ENCODE measurements around the gene RFT1.

The RFT1 gene

DNA sequence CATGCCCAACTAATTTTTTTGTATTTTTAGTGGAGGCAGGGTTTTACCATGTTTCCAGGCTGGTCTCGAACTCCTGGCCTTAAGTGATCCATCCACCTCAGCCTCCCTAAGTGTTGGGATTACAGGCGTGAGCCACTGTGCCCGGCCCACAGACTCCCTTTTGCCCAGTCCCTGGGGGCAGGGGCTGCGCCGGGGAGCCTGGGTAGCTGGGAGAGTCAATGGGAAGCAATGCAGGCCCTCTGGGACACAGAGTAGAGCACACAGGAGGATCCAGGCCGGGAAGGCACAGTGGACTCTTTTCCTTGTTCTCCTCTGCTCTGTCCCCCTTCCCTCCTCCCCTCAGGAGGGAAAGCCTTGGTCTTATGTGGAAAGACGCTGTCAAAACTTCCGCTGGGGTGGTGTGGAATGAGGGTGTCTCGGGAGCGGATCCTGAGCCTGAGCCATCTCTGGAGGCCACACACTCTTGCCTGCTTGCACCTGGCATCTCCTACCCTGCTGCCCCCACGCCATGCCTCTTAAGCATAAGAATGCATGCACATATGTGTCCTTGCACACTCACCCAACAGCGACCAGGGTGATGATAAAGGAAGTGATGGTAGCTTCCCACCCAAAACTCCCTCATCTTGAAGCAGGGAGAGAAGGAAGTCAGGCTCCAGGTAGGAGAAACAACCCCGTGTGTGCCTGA, 18.9 kb upstream of the RFT1 start:
- TF ChIP-seq, protein P1, sequence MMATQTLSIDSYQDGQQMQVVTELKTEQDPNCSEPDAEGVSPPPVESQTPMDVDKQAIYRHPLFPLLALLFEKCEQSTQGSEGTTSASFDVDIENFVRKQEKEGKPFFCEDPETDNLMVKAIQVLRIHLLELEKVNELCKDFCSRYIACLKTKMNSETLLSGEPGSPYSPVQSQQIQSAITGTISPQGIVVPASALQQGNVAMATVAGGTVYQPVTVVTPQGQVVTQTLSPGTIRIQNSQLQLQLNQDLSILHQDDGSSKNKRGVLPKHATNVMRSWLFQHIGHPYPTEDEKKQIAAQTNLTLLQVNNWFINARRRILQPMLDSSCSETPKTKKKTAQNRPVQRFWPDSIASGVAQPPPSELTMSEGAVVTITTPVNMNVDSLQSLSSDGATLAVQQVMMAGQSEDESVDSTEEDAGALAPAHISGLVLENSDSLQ (IDR thresholded peaks at IDR 0.05), result no peak
- no peak for TF ChIP-seq ZNF384 (IDR thresholded peaks at IDR 0.05)
- no peak for TF ChIP-seq CTBP1 (IDR thresholded peaks at IDR 0.05; ENCODE audit: borderline replicate concordance)
- TF ChIP-seq ARNT (IDR thresholded peaks at IDR 0.05), result no peak
- TF ChIP-seq LEF1 (IDR thresholded peaks at IDR 0.05; ENCODE audit: borderline replicate concordance), result no peak
- ChIA-PET POLR2A (no interaction called here), CTCF (interaction anchor here (0.6 kb wide), 1 partner anchor 42 kb away, joined by 4 read pairs; no protein-coding TSS in a partner anchor)
- DNase-seq (ENCODE audit: extremely low spot score), result no peak

DNA sequence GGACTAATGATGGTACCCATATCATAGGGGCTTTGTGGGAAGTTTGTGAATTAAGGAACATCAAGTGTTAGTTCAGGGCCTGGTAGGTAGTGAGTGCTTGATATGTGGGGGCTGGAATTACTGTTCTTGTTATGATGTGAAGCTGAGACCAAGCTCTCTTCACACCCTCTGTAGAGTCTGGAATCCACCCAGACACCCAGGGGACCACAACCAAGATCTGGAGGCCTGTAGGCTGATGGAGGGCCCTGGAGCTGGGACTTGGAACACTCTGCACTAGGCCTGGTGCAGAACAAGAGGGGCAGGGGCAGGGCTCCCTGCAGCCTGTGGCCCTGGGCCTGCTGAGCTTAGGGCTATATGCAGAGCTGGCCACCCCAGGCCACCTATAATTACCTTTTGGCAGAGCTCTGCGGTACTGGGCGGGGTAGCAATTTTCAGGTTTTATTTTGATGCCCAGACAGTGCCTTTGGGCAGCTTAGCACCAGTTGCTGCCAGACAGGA, 17.7 kb upstream of the RFT1 start:
- TF ChIP-seq SUZ12 (IDR thresholded peaks at IDR 0.05), result no peak
- TF ChIP-seq, protein P1 (IDR thresholded peaks at IDR 0.05), result no peak
- no peak for TF ChIP-seq FOXK2 (IDR thresholded peaks at IDR 0.05)
- TF ChIP-seq NFRKB (IDR thresholded peaks at IDR 0.05), result no peak
- no peak for TF ChIP-seq ELF4 (IDR thresholded peaks at IDR 0.05)
- ChIA-PET POLR2A (no interaction called here), CTCF (interaction anchor here (0.6 kb wide), 2 partner anchors 118 to 201 kb away, joined by 3 to 4 read pairs; no protein-coding TSS in a partner anchor)
- no peak for DNase-seq (ENCODE audit: extremely low spot score)

DNA sequence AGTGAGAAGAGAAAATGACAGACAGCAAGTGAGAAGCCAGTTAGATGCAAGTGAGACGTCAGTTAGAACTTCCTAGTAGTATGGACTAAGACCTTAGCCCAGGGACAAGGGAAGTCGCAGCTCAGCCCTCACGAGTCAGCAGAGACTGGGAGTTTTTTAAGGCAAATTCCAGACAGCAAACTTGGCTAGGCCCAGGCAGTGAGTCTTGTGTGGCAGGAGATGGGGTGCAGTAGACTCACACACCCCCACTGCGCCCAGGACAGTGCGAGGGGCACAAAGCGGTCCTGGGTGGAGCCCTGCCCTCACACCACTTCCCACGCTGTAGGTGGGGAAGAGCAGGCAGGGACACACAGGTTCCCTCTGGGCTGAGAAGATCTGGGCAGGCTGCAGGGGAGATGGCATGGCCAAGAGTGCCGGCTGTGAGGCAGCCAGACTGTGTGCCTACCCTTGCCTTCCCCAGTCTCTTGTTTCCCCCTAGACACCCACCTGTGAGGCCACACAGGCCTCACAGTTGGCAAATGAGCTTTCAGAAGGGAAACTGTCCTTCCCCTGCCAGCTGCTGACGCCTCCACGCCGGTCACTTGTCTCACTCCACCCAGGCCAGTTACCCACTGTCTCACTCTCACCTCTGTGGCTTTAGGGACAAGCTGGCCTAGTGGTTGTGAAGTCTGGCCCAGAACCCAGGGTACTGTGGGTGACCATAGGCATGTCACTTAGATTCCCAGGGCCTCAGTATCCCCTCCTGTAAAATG, 17.1 kb upstream of the RFT1 start:
- ChIA-PET POLR2A (no interaction called here), CTCF (interaction anchor here (0.6 kb wide), 2 partner anchors 119 to 202 kb away, joined by 3 to 4 read pairs; no protein-coding TSS in a partner anchor)
- no peak for DNase-seq (ENCODE audit: extremely low spot score)
- TF ChIP-seq HDGF (IDR thresholded peaks at IDR 0.05; ENCODE audit: borderline replicate concordance), result no peak
- TF ChIP-seq ZNF384 (IDR thresholded peaks at IDR 0.05), result no peak
- no peak for TF ChIP-seq BHLHE40 (IDR thresholded peaks at IDR 0.05; ENCODE audit: borderline replicate concordance)
- TF ChIP-seq ARNT (IDR thresholded peaks at IDR 0.05), result no peak
- no peak for TF ChIP-seq FOXM1 (IDR thresholded peaks at IDR 0.05; ENCODE audit: borderline replicate concordance)
- TF ChIP-seq TARDBP (IDR thresholded peaks at IDR 0.05), result no peak
- TF ChIP-seq LEF1 (IDR thresholded peaks at IDR 0.05; ENCODE audit: borderline replicate concordance), result no peak
- no peak for TF ChIP-seq ELF4 (IDR thresholded peaks at IDR 0.05)
- no peak for TF ChIP-seq CTBP1 (IDR thresholded peaks at IDR 0.05; ENCODE audit: borderline replicate concordance)
- no peak for TF ChIP-seq FOXK2 (IDR thresholded peaks at IDR 0.05)
- no peak for TF ChIP-seq SUZ12 (IDR thresholded peaks at IDR 0.05)

DNA sequence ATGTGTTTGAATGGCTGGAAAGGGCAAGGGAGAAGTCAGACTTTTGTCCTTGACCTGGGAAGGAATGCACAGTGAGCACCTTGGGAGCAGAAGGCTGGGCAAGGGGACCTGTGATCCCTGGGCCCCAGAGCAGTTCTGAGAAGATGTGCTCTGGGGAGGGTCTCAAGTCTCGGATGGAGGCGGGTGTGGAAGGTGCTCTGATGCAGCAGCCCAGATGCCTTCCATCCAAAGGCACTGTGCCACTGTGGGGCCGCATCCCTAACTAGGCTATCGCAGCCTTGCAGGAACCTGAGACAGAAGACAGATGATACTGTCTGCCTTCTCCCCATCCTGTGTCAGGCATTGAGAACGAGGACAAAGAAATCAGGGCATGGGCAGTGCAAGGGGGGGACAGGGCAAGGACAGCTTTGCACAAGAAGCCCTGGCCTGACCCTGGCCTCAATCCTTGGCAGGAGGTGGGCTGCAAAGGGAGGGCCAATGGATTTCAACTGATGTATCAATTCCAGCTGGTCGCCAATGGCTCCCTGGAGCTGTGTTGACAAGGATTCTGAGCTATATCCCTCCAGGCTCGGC, 16.2 kb upstream of the RFT1 start:
- ChIA-PET POLR2A (interaction anchor here (1.6 kb wide), 1 partner anchor 16 kb away, joined by 4 read pairs; no protein-coding TSS in a partner anchor), CTCF (no interaction called here)
- TF ChIP-seq SP1 (IDR thresholded peaks at IDR 0.05) (no peak), ELF4 (IDR thresholded peaks at IDR 0.05) (no peak), LEF1 (IDR thresholded peaks at IDR 0.05; ENCODE audit: borderline replicate concordance) (no peak), HDGF (IDR thresholded peaks at IDR 0.05; ENCODE audit: borderline replicate concordance) (no peak), BHLHE40 (IDR thresholded peaks at IDR 0.05; ENCODE audit: borderline replicate concordance) (no peak), ZNF384 (IDR thresholded peaks at IDR 0.05) (no peak), FOXM1 (IDR thresholded peaks at IDR 0.05; ENCODE audit: borderline replicate concordance) (no peak), ARNT (IDR thresholded peaks at IDR 0.05) (no peak), FOXK2 (IDR thresholded peaks at IDR 0.05) (no peak)
- no peak for DNase-seq (ENCODE audit: extremely low spot score)

DNA sequence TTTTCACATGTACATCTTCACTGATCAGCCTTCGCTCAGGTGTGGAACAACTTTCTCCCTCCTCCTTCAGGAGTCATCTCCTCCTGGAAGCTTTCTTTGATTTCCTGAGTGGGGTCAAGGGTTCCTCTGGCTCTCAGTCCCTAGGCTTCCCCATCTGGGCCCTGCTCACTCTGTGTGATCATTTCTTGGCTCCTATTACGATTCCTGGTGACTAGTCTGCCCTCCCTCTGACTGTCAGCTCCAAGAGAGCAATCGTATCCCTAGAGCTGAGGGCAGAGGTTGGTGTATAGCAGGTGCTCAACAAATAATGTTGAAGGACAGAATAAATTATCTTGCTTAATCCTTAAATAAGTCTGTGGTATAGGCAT, 15.5 kb upstream of the RFT1 start:
- no peak for DNase-seq (ENCODE audit: extremely low spot score)
- ChIA-PET CTCF (no interaction called here), POLR2A (interaction anchor here (1.6 kb wide), 1 partner anchor 15 kb away, joined by 4 read pairs; no protein-coding TSS in a partner anchor)
- no peak for TF ChIP-seq NFRKB (IDR thresholded peaks at IDR 0.05)
- no peak for TF ChIP-seq SUZ12 (IDR thresholded peaks at IDR 0.05)
- TF ChIP-seq FOXM1 (IDR thresholded peaks at IDR 0.05; ENCODE audit: borderline replicate concordance), result no peak
- no peak for TF ChIP-seq SP1 (IDR thresholded peaks at IDR 0.05)
- no peak for TF ChIP-seq FOXK2 (IDR thresholded peaks at IDR 0.05)
- TF ChIP-seq LEF1 (IDR thresholded peaks at IDR 0.05; ENCODE audit: borderline replicate concordance), result no peak
- no peak for TF ChIP-seq TARDBP (IDR thresholded peaks at IDR 0.05)
- TF ChIP-seq, protein P1 (IDR thresholded peaks at IDR 0.05), result no peak; the same call in 1 of the 2 replicates
- no peak for TF ChIP-seq ARNT (IDR thresholded peaks at IDR 0.05)
- no peak for TF ChIP-seq ELF4 (IDR thresholded peaks at IDR 0.05)
- TF ChIP-seq BHLHE40 (IDR thresholded peaks at IDR 0.05; ENCODE audit: borderline replicate concordance), result no peak
- TF ChIP-seq L3MBTL2 (conservative IDR thresholded peaks at IDR 0.05), result no peak
